SK-N-SH treated with all-trans-retinoic acid at 6 μM for 48 hours (cell line): ENCODE data around the gene USP17L17.
"Not testable (repeated sequence)": the region's sequence is repeated elsewhere in the genome, so short reads cannot be mapped to it uniquely, and the experiment has no call there.

ENCODE experiments used
- GLIS3 ChIP-seq: fragments of 250-450 bp; sonication (Bioruptor Pico); IDR thresholded peaks from 2 replicates; pipeline ENCODE4 v1.5.0; 2020; ENCODE audit warnings: mild to moderate bottlenecking, moderate library complexity
- PATZ1 ChIP-seq: fragments of 250-450 bp; sonication (Bioruptor Pico); IDR thresholded peaks from 2 replicates; pipeline ENCODE4 v1.8.0; 2020; ENCODE audit warnings: mild to moderate bottlenecking, moderate library complexity, borderline replicate concordance
- PPARA ChIP-seq: fragments of 250-450 bp; sonication (Bioruptor Pico); IDR thresholded peaks from 2 replicates; pipeline ENCODE4 v1.5.0; 2020; ENCODE audit warnings: mild to moderate bottlenecking, borderline replicate concordance
- TCF4 ChIP-seq: fragments of 250-450 bp; sonication (Bioruptor Pico); IDR thresholded peaks from 2 replicates; pipeline ENCODE4 v1.8.0; 2021; ENCODE audit warnings: mild to moderate bottlenecking, moderate library complexity, borderline replicate concordance
- TSHZ2 ChIP-seq: fragments of 250-450 bp; sonication (Bioruptor Pico); IDR thresholded peaks from 2 replicates; pipeline ENCODE4 v1.5.0; 2020; ENCODE audit warnings: mild to moderate bottlenecking, moderate library complexity
- ZFP3 ChIP-seq: fragments of 250-450 bp; sonication (Bioruptor Pico); IDR thresholded peaks from 2 replicates; pipeline ENCODE4 v1.5.0; 2020; ENCODE audit warnings: mild to moderate bottlenecking, moderate library complexity
- ZFP30 ChIP-seq: fragments of 450-650 bp; formaldehyde crosslinking; IDR thresholded peaks from 2 replicates; pipeline ENCODE4 v1.5.0; 2022; ENCODE audit warnings: mild to moderate bottlenecking, moderate library complexity
- ZNF565 ChIP-seq: fragments of 450-650 bp; formaldehyde crosslinking; conservative IDR thresholded peaks from 2 replicates; pipeline ENCODE4 v1.5.0; 2020; ENCODE audit warnings: low read depth, mild to moderate bottlenecking, moderate library complexity
- ZNF8 ChIP-seq: fragments of 450-650 bp; formaldehyde crosslinking; IDR thresholded peaks from 2 replicates; pipeline ENCODE4 v1.5.0; 2020; ENCODE audit warnings: mild to moderate bottlenecking, moderate library complexity

GRCh38 chr4:9234085-9234484 is 9.6 kb upstream of the USP17L17 start, which contains the start of gene USP17L15:
- TF ChIP-seq ZNF565; PPARA; ZFP30 (CRISPR knock-in tag); PATZ1 (CRISPR knock-in tag); ZNF8; TSHZ2 (CRISPR knock-in tag); TCF4 (CRISPR knock-in tag); ZFP3 (CRISPR knock-in tag); GLIS3 (CRISPR knock-in tag): not testable (repeated sequence)
